GM12878 (cell line): ENCODE measurements around the gene MATN1. TPM values are rescaled to one million over a fixed set of nuclear protein-coding genes. Genes with fewer than 3 reads are reported as not detected.

Experiments used
- ATAC-seq: fragments of 200-7000 bp; cut with Tn5 transposase; 3 replicates; pipeline ENCODE4 v1.9.1; 2020; ENCODE audit warnings: mild to moderate bottlenecking, moderate library complexity
- BruUV-seq: library from RNA; stranded (reverse); fragments of 400-500 nt; replicated peaks from 2 replicates; lab custom pipeline; 2021; lab: Mats Ljungman, UMichigan
- CTCF ChIA-PET: fragments of 300-600 bp; sonication (Branson Sonifier 250); formaldehyde crosslinking; extraction: SDS; loops from one replicate; lab custom pipeline; 2021; ENCODE audit warnings: inconsistent platforms; lab: Yijun Ruan, JAX
- POLR2A ChIA-PET: fragments of 350-600 bp; formaldehyde crosslinking; extraction: SDS; loops from one replicate; lab custom pipeline; 2021; ENCODE audit warnings: inconsistent platforms; lab: Charles Lee
- RAD21 ChIA-PET: fragments of 300-600 bp; sonication (Branson Sonifier 250); formaldehyde crosslinking; loops from one replicate; lab custom pipeline; 2023; ENCODE audit warnings: antibody characterized with exemption; ENCODE audit not compliant: unreplicated experiment; lab: Charles Lee
- SMC1A ChIA-PET: fragments of 300-600 bp; sonication (Branson Sonifier 250); formaldehyde crosslinking; loops from one replicate; lab custom pipeline; 2023; ENCODE audit not compliant: unreplicated experiment, uncharacterized antibody; lab: Charles Lee
- DNase-seq: peaks from one replicate; pipeline ENCODE4 v3.0.0-alpha.2; 2011; ENCODE audit warnings: low read depth, low spot score
- FAIRE-seq: peaks from 3 replicates; lab custom pipeline; 2011; peaks lifted over from hg19 to GRCh38; lab: Jason Lieb, UNC
- H2AFZ ChIP-seq: 2 replicates; pipeline ENCODE4 v1.6.0; 2011; ENCODE audit warnings: low read depth, low read length, control low read depth; ENCODE audit not compliant: control insufficient read depth
- H3K27ac ChIP-seq: 2 replicates; pipeline ENCODE4 v1.5.1; 2011; ENCODE audit warnings: control low read depth; ENCODE audit not compliant: control insufficient read depth, insufficient read depth
- H3K27me3 ChIP-seq, 2 experiments: replicated peaks in 1 of 2; 2 replicates each; pipeline versions ENCODE4 v1.6.0 to v1.6.1; 2011; ENCODE audit warnings: low read length in 1 of 2; ENCODE audit not compliant: control insufficient read depth in 2 of 2, insufficient read depth in 2 of 2
- H3K36me3 ChIP-seq, 2 experiments: 2 replicates each; pipeline ENCODE4 v1.5.1; 2011; ENCODE audit warnings: low read length in 1 of 2; ENCODE audit not compliant: control insufficient read depth in 2 of 2, insufficient read depth in 2 of 2
- H3K4me1 ChIP-seq: 2 replicates; pipeline ENCODE4 v1.6.1; 2011; ENCODE audit warnings: mild to moderate bottlenecking, low read length, moderate library complexity, mixed read lengths; ENCODE audit not compliant: control insufficient read depth, insufficient read depth
- H3K4me2 ChIP-seq: 2 replicates; pipeline ENCODE4 v1.6.0; 2011; ENCODE audit warnings: control low read depth; ENCODE audit not compliant: control insufficient read depth, insufficient read depth
- H3K4me3 ChIP-seq: fragments of 200-600 bp; sonication (generic); 2 replicates; pipeline ENCODE4 v1.5.1; 2016
- H3K79me2 ChIP-seq: 2 replicates; pipeline ENCODE4 v1.6.0; 2011; ENCODE audit warnings: low read length; ENCODE audit not compliant: control insufficient read depth, insufficient read depth
- H3K9ac ChIP-seq: 2 replicates; pipeline ENCODE4 v1.8.0; 2011; ENCODE audit warnings: low read length, control low read depth, mixed read lengths; ENCODE audit not compliant: control insufficient read depth, insufficient read depth
- H3K9me3 ChIP-seq: replicated peaks from 3 replicates; pipeline ENCODE4 v1.5.1; 2011; ENCODE audit warnings: mild to moderate bottlenecking, low read length; ENCODE audit not compliant: control insufficient read depth, insufficient read depth
- H4K20me1 ChIP-seq: 2 replicates; pipeline ENCODE4 v1.6.0; 2011; ENCODE audit not compliant: control insufficient read depth, insufficient read depth
- BACH1 ChIP-seq: fragments of 450-650 bp; IDR thresholded peaks from 2 replicates; pipeline ENCODE4 v1.6.1; 2017; ENCODE audit warnings: mild to moderate bottlenecking, borderline replicate concordance
- CHD1 ChIP-seq: IDR thresholded peaks from 2 replicates; pipeline ENCODE4 v1.6.1; 2012; ENCODE audit warnings: low read depth, low read length, improper control_type of control experiment
- MEF2B ChIP-seq: fragments of 450-650 bp; IDR thresholded peaks from 2 replicates; pipeline ENCODE4 v1.6.1; 2018; ENCODE audit warnings: mild to moderate bottlenecking, moderate library complexity; ENCODE audit not compliant: partially characterized antibody, poor library complexity, severe bottlenecking
- MTA3 ChIP-seq: IDR thresholded peaks from 2 replicates; pipeline ENCODE4 v1.6.1; 2012; ENCODE audit warnings: low read length, inconsistent platforms, borderline replicate concordance
- RB1 ChIP-seq: fragments of 450-650 bp; formaldehyde crosslinking; IDR thresholded peaks from 2 replicates; pipeline ENCODE4 v1.6.1; 2017; ENCODE audit warnings: mild to moderate bottlenecking, borderline replicate concordance
- SIN3A ChIP-seq: IDR thresholded peaks from 2 replicates; pipeline ENCODE4 v1.6.1; 2012; ENCODE audit warnings: low read depth, low read length, improper control_type of control experiment
- SMAD1 ChIP-seq: fragments of 450-650 bp; IDR thresholded peaks from 2 replicates; pipeline ENCODE4 v1.6.1; 2018; ENCODE audit warnings: mild to moderate bottlenecking, low read depth; ENCODE audit not compliant: partially characterized antibody
- SMC3 ChIP-seq: IDR thresholded peaks from 2 replicates; pipeline ENCODE4 v1.6.1; 2011; ENCODE audit warnings: low read length, improper control_type of control experiment, borderline replicate concordance
- SRF ChIP-seq, 2 experiments: IDR thresholded peaks; 2 replicates each; pipeline ENCODE4 v1.6.1; 2011; ENCODE audit warnings: low read depth in 2 of 2, low read length in 2 of 2, mild to moderate bottlenecking in 1 of 2, moderate library complexity in 1 of 2
- YY1 ChIP-seq: IDR thresholded peaks from 2 replicates; pipeline ENCODE4 v1.6.1; 2011; ENCODE audit warnings: low read depth, mild to moderate bottlenecking, low read length
- ZNF24 ChIP-seq: fragments of 450-650 bp; IDR thresholded peaks from 2 replicates; pipeline ENCODE4 v1.6.1; 2017; ENCODE audit warnings: antibody characterized with exemption, mild to moderate bottlenecking
- ZNF622 ChIP-seq: fragments of 450-650 bp; IDR thresholded peaks from 2 replicates; pipeline ENCODE4 v1.6.1; 2017; ENCODE audit warnings: mild to moderate bottlenecking, inconsistent platforms
- WGBS: methylation state at CpG from one replicate; pipeline ENCODE4 v1.1.6; 2016; ENCODE audit warnings: low lambda C conversion rate; ENCODE audit not compliant: insufficient replicate concordance, insufficient coverage; ENCODE audit errors: missing lambda C conversion rate; 5-methylcytosine and 5-hydroxymethylcytosine counted together
- in situ Hi-C: fragments of 300-500 bp; cut with MboI; formaldehyde crosslinking; loops from 9 replicates; pipeline ENCODE4 v1.14.3; 2018; ENCODE audit warnings: mixed read lengths
- intact Hi-C: fragments of 100-400 bp; cut with micrococcal nuclease; formaldehyde crosslinking; loops from one replicate; pipeline ENCODE4 v1.14.2; 2022; ENCODE audit not compliant: unreplicated experiment
- polyA plus RNA-seq, 11 experiments: library from polyadenylated mRNA; depleted of rRNA in 4 of 11; unstranded in 6 of 11; stranded (reverse) in 5 of 11; fragments of >200 nt; fragmentation: Nextera tagmentation in 4 of 11; fragmentation: Illumina TruSeq in 1 of 11; extraction: Ambion mirVana in 4 of 11; extraction: Trizol in 1 of 11; gene quantifications; 1 replicate in 1 of 11; 2 replicates in 10 of 11; pipeline versions ENCODE4 v1.2.1 to v1.2.3, GENCODE V29; 2011 to 2016; ENCODE audit warnings: inconsistent platforms in 2 of 11, missing spikeins in 2 of 11, low read depth in 1 of 11
- total RNA-seq, 4 experiments: library from RNA; depleted of rRNA in 3 of 4; stranded (reverse); fragments of >200 nt in 3 of 4; fragmentation: Illumina TruSeq in 1 of 4; extraction: Trizol in 1 of 4; gene quantifications; 2 replicates each; pipeline versions ENCODE4 v1.2.1 to v1.2.3, GENCODE V29; 2013 to 2021
- TF ChIP-seq, protein P1 (sequence below): IDR thresholded peaks from 2 replicates; pipeline ENCODE4 v1.6.1; 2012; ENCODE audit warnings: low read depth, low read length, improper control_type of control experiment
- TF ChIP-seq, protein P2 (sequence below): IDR thresholded peaks from 2 replicates; pipeline ENCODE4 v1.6.1; 2011; ENCODE audit warnings: borderline replicate concordance, low read depth, mild to moderate bottlenecking, moderate library complexity, low read length; ENCODE audit not compliant: insufficient read depth, poor library complexity, severe bottlenecking
- TF ChIP-seq, protein P3 (sequence below): fragments of 450-650 bp; conservative IDR thresholded peaks from 2 replicates; pipeline ENCODE4 v1.6.1; 2017; ENCODE audit warnings: mild to moderate bottlenecking, moderate library complexity

The MATN1 gene
- total and polyA plus RNA-seq, 10 of the 15 experiments (the other 5 are each of a cell fraction or from before 2014, with no cell fraction given) = 0.04 to 0.50 (median 0.10) TPM; not detected in 1

GRCh38 chr1:30710407-30710806, 13.0 kb downstream of the MATN1 start (continued):
- TF ChIP-seq SMC3 = no peak
- TF ChIP-seq, protein P1, sequence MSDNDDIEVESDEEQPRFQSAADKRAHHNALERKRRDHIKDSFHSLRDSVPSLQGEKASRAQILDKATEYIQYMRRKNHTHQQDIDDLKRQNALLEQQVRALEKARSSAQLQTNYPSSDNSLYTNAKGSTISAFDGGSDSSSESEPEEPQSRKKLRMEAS = no peak
- no peak for TF ChIP-seq BACH1
- no peak for TF ChIP-seq SMAD1
- TF ChIP-seq YY1 = no peak
- TF ChIP-seq SIN3A = no peak
- TF ChIP-seq, protein P2, sequence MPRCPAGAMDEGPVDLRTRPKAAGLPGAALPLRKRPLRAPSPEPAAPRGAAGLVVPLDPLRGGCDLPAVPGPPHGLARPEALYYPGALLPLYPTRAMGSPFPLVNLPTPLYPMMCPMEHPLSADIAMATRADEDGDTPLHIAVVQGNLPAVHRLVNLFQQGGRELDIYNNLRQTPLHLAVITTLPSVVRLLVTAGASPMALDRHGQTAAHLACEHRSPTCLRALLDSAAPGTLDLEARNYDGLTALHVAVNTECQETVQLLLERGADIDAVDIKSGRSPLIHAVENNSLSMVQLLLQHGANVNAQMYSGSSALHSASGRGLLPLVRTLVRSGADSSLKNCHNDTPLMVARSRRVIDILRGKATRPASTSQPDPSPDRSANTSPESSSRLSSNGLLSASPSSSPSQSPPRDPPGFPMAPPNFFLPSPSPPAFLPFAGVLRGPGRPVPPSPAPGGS = no peak
- TF ChIP-seq ZNF24 = no peak
- no peak for TF ChIP-seq CHD1

GRCh38 chr1:30708361-30708728, 15.0 kb downstream of the MATN1 start:
- Histone ChIP-seq H3K4me1 (no peaks in the 10 kb centered on the region), H3K9me3 (no peaks in the 10 kb centered on the region), H3K36me3 (no peaks in the 10 kb centered on the region; a peak in 1 of 4 replicates), H2AFZ (no peak overlapping the region), H4K20me1 (no peaks in the 10 kb centered on the region), H3K4me2 (no peak overlapping the region), H3K4me3 (no peak overlapping the region), H3K79me2 (no peaks in the 10 kb centered on the region), H3K9ac (no peak overlapping the region), H3K27me3 (peaks cover 0 to 3% of the 10 kb centered on the region in 2 experiments; a peak in 2 of 4 replicates), H3K27ac (no peak overlapping the region)
- TF ChIP-seq SRF (IDR thresholded peaks at IDR 0.05; ENCODE audit: low read depth in 2 of 2, low read length in 2 of 2) (no peak), ZNF622 (no peak), RB1 (no peak), SIN3A (no peak), MEF2B (no peak), CHD1 (no peak), MTA3 (no peak)
- TF ChIP-seq, protein P3, sequence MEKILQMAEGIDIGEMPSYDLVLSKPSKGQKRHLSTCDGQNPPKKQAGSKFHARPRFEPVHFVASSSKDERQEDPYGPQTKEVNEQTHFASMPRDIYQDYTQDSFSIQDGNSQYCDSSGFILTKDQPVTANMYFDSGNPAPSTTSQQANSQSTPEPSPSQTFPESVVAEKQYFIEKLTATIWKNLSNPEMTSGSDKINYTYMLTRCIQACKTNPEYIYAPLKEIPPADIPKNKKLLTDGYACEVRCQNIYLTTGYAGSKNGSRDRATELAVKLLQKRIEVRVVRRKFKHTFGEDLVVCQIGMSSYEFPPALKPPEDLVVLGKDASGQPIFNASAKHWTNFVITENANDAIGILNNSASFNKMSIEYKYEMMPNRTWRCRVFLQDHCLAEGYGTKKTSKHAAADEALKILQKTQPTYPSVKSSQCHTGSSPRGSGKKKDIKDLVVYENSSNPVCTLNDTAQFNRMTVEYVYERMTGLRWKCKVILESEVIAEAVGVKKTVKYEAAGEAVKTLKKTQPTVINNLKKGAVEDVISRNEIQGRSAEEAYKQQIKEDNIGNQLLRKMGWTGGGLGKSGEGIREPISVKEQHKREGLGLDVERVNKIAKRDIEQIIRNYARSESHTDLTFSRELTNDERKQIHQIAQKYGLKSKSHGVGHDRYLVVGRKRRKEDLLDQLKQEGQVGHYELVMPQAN = no peak
- ChIA-PET POLR2A (no interaction called here), SMC1A (interaction anchor here (0.5 to 1.0 kb wide), 4 partner anchors 57 to 1826 kb away, joined by 3 to 4 read pairs (median 3); no protein-coding TSS in a partner anchor), CTCF (interaction anchor here (0.6 to 1.7 kb wide), 8 partner anchors 11 to 1924 kb away, joined by 3 to 10 read pairs (median 3); no protein-coding TSS in a partner anchor), RAD21 (interaction anchor here (1.0 to 1.8 kb wide), 4 partner anchors 10 to 1472 kb away, joined by 3 to 8 read pairs (median 5); partner anchors contain the start of gene PTPRU)
- in situ Hi-C loops (loop anchor here (5.0 kb wide), 1 partner anchor 1471 kb away; the partner anchor contains the start of gene PTPRU), intact Hi-C loops (loop anchor here (2.0 to 5.0 kb wide), 3 partner anchors 916 to 1331 kb away; no protein-coding TSS in a partner anchor)
- no TSS peak for BruUV-seq
- 30% methylated on average over 8 of the region's 8 CpGs for WGBS
- DNase-seq (no peak), ATAC-seq (no peak; the same call in 2 of the 3 replicates), FAIRE-seq (no peak)
